Fibroblast of villous mesenchyme (primary cell): Measurements from ENCODE around the gene PCDH9. TPM values are rescaled to one million over a fixed set of nuclear protein-coding genes. Genes with fewer than 3 reads are reported as not detected.
"Not testable (repeated sequence)": the region's sequence is repeated elsewhere in the genome, so short reads cannot be mapped to it uniquely, and the experiment has no call there.

Experiments used
- DNase-seq: peaks from one replicate; pipeline ENCODE4 v3.0.0-alpha.2; 2010; ENCODE audit warnings: low read depth
- H3K4me3 ChIP-seq: 2 replicates; pipeline ENCODE4 v1.5.1; 2011; ENCODE audit warnings: low read depth, mild to moderate bottlenecking, low read length
- CTCF ChIP-seq: IDR thresholded peaks from 2 replicates; pipeline ENCODE4 v1.5.1; 2012; ENCODE audit warnings: low read depth, mild to moderate bottlenecking, low read length; ENCODE audit not compliant: insufficient read depth
- small RNA-seq: library from RNA; depleted of rRNA; stranded (forward); fragments of <200 nt; gene quantifications from one replicate; pipeline ENCODE3, GENCODE V24; 2012
- total RNA-seq: library from RNA; depleted of rRNA; stranded (reverse); fragments of >200 nt; gene quantifications from 2 replicates; pipeline ENCODE4 v1.2.3, GENCODE V29; 2012

PCDH9 gene
- total RNA-seq, 1 donor: 9.9 TPM

GRCh38 chr13:66262330-66262729, 967.8 kb downstream of the PCDH9 start:
- no peak overlapping the region for H3K4me3 ChIP-seq
- DNase-seq: no peak
- no peak for TF ChIP-seq CTCF

- DNase-seq, H3K4me3 ChIP-seq: not testable (repeated sequence)
Observed at GRCh38 chr13:66259426-66259825, 970.7 kb downstream of the PCDH9 start.

Small RNA genes within 50 kb of the gene (small RNA-seq; reads per million reads assigned to genes)
- not detected for gene RNU7-87P
